Mucosa of stomach (tissue), 1 donor: ENCODE measurements around the gene TOR4A.

ENCODE experiments used
- H3K27me3 ChIP-seq: one replicate; pipeline ENCODE4 v1.7.0; 2013; ENCODE audit warnings: mild to moderate bottlenecking, low read length; ENCODE audit not compliant: control insufficient read depth, insufficient read depth
- H3K36me3 ChIP-seq: one replicate; pipeline ENCODE4 v1.7.0; 2013; ENCODE audit warnings: low read length; ENCODE audit not compliant: control insufficient read depth, insufficient read depth
- H3K4me1 ChIP-seq: one replicate; pipeline ENCODE4 v1.7.0; 2013; ENCODE audit warnings: mild to moderate bottlenecking, low read length; ENCODE audit not compliant: control insufficient read depth, insufficient read depth
- H3K4me3 ChIP-seq: one replicate; pipeline ENCODE4 v1.7.0; 2013; ENCODE audit warnings: low read length
- H3K9ac ChIP-seq: one replicate; pipeline ENCODE4 v1.7.0; 2013; ENCODE audit warnings: mild to moderate bottlenecking, low read length, moderate library complexity
- H3K9me3 ChIP-seq: one replicate; pipeline ENCODE4 v1.7.0; 2013; ENCODE audit warnings: mild to moderate bottlenecking, low read length, moderate library complexity; ENCODE audit not compliant: control insufficient read depth
- donor health status: Pancreatic carcinoma.

The TOR4A gene

GRCh38 chr9:137330689-137331088 lies 53.2 kb downstream of the TOR4A start:
- Histone ChIP-seq H3K36me3 (no peaks in the 10 kb centered on the region), H3K9me3 (no peaks in the 10 kb centered on the region), H3K27me3 (no peaks in the 10 kb centered on the region), H3K9ac (no peak overlapping the region), H3K4me1 (no peaks in the 10 kb centered on the region), H3K4me3 (no peak overlapping the region)

- Histone ChIP-seq H3K36me3 (no peaks in the 10 kb centered on the region), H3K27me3 (no peaks in the 10 kb centered on the region), H3K9me3 (no peaks in the 10 kb centered on the region), H3K4me3 (no peak overlapping the region), H3K9ac (no peak overlapping the region), H3K4me1 (no peaks in the 10 kb centered on the region)
These were observed 54.4 kb downstream of the TOR4A start for GRCh38 chr9:137331929-137332328.
